ENCODE results near the gene VWC2L. TPM values are rescaled to one million over a fixed set of nuclear protein-coding genes. Genes with fewer than 3 reads are reported as not detected.

VWC2L gene
- total and polyA plus RNA-seq, 2 donors (not counting 1 experiment from before 2014, with no cell fraction given): not detected

- H3K9me3 Mint-ChIP-seq (ENCODE audit: insufficient read depth): no peaks in the 10 kb centered on the region
- H3K4me3 Mint-ChIP-seq: no peak overlapping the region
- Histone ChIP-seq H3K27me3 (replicated peaks in 1 of 4; ENCODE audit: control extremely low read depth in 1 of 4, control insufficient read depth in 3 of 4, insufficient read depth in 4 of 4, low read length in 3 of 4) (no peaks in the 10 kb centered on the region), H4K20me1 (ENCODE audit: control insufficient read depth, insufficient read depth, low read length, poor library complexity, severe bottlenecking) (no peaks in the 10 kb centered on the region), H3K9me3 (ENCODE audit: control extremely low read depth in 1 of 3, control insufficient read depth in 2 of 3, insufficient read depth in 1 of 3, low read length in 2 of 3) (peaks cover 0 to 3% (median 0%) of the 10 kb centered on the region in 3 donors), H3K4me2 (replicated peaks; ENCODE audit: low read depth, low read length, poor library complexity, severe bottlenecking) (no peak overlapping the region), H3K36me3 (replicated peaks in 1 of 2; ENCODE audit: control extremely low read depth in 1 of 2, control insufficient read depth in 1 of 2, extremely low read depth in 1 of 2, insufficient read depth in 2 of 2, low read length in 1 of 2) (no peaks in the 10 kb centered on the region), H3K27ac (ENCODE audit: low read length in 2 of 2) (no peak overlapping the region), H3K9ac (ENCODE audit: low read length) (no peak overlapping the region), H3K4me3 (ENCODE audit: control extremely low read depth in 1 of 5, extremely low read depth in 1 of 5, insufficient read depth in 1 of 5, low read depth in 2 of 5, low read length in 4 of 5) (no peak overlapping the region), H2AFZ (ENCODE audit: insufficient read depth, low read depth, low read length, poor library complexity, severe bottlenecking) (no peak overlapping the region), H3K4me1 (ENCODE audit: control insufficient read depth in 2 of 2, insufficient read depth in 2 of 2, low read length in 2 of 2) (no peaks in the 10 kb centered on the region), H3K79me2 (ENCODE audit: control insufficient read depth, insufficient read depth, low read length) (no peaks in the 10 kb centered on the region)
- ATAC-seq (ENCODE audit: low read depth) (no peak), DNase-seq (no peak)
- no peak overlapping the region for H3K27ac Mint-ChIP-seq
- ChIA-PET CTCF (no interaction called here), POLR2A (no interaction called here)
- no peaks in the 10 kb centered on the region for H3K4me1 Mint-ChIP-seq
- WGBS (ENCODE audit: insufficient coverage): no CpG with 5 or more reads among the region's 1 CpG
- TF ChIP-seq EZH2 (IDR thresholded peaks at IDR 0.05; ENCODE audit: borderline replicate concordance, insufficient read depth, low read depth, low read length, poor library complexity, severe bottlenecking) (no peak), CTCF (IDR thresholded peaks at IDR 0.05) (no peak)
- H3K27me3 Mint-ChIP-seq: no peaks in the 10 kb centered on the region
- intact Hi-C loops (cut with micrococcal nuclease): no loop called here
Measured at GRCh38 chr2:214611015-214611414, 200.2 kb downstream of the VWC2L start.

GRCh38 chr2:214624166-214624760, 213.4 kb downstream of the VWC2L start:
- Histone ChIP-seq H3K36me3 (replicated peaks in 1 of 2; ENCODE audit: control extremely low read depth in 1 of 2, control insufficient read depth in 1 of 2, extremely low read depth in 1 of 2, insufficient read depth in 2 of 2, low read length in 1 of 2) (no peaks in the 10 kb centered on the region), H3K4me2 (replicated peaks; ENCODE audit: low read depth, low read length, poor library complexity, severe bottlenecking) (no peak overlapping the region), H3K9me3 (ENCODE audit: control extremely low read depth in 1 of 3, control insufficient read depth in 2 of 3, insufficient read depth in 1 of 3, low read length in 2 of 3) (no peaks in the 10 kb centered on the region), H3K4me3 (ENCODE audit: control extremely low read depth in 1 of 5, extremely low read depth in 1 of 5, insufficient read depth in 1 of 5, low read depth in 2 of 5, low read length in 4 of 5) (no peak overlapping the region), H3K4me1 (ENCODE audit: control insufficient read depth in 2 of 2, insufficient read depth in 2 of 2, low read length in 2 of 2) (no peaks in the 10 kb centered on the region), H3K9ac (ENCODE audit: low read length) (no peak overlapping the region), H3K27ac (ENCODE audit: low read length in 2 of 2) (no peak overlapping the region), H3K79me2 (ENCODE audit: control insufficient read depth, insufficient read depth, low read length) (no peaks in the 10 kb centered on the region), H2AFZ (ENCODE audit: insufficient read depth, low read depth, low read length, poor library complexity, severe bottlenecking) (no peak overlapping the region), H3K27me3 (replicated peaks in 1 of 4; ENCODE audit: control extremely low read depth in 1 of 4, control insufficient read depth in 3 of 4, insufficient read depth in 4 of 4, low read length in 3 of 4) (no peaks in the 10 kb centered on the region), H4K20me1 (ENCODE audit: control insufficient read depth, insufficient read depth, low read length, poor library complexity, severe bottlenecking) (no peaks in the 10 kb centered on the region)
- Mint-ChIP-seq H3K4me1 (no peaks in the 10 kb centered on the region), H3K27ac (no peak overlapping the region), H3K4me3 (no peak overlapping the region), H3K27me3 (no peaks in the 10 kb centered on the region), H3K9me3 (ENCODE audit: insufficient read depth) (no peaks in the 10 kb centered on the region)
- intact Hi-C loops (cut with micrococcal nuclease): no loop called here
- 100% methylated on average over 2 of the region's 3 CpGs for WGBS (ENCODE audit: insufficient coverage)
- no peak for DNase-seq
- ChIA-PET CTCF (no interaction called here), POLR2A (no interaction called here)
- no peak for ATAC-seq (ENCODE audit: low read depth)
- TF ChIP-seq CTCF (IDR thresholded peaks at IDR 0.05) (no peak), EZH2 (IDR thresholded peaks at IDR 0.05; ENCODE audit: borderline replicate concordance, insufficient read depth, low read depth, low read length, poor library complexity, severe bottlenecking) (no peak)

Measured in B cell (primary cell).